Measurements from ENCODE around the gene SNW1.

- TF ChIP-seq POLR2A (IDR thresholded peaks at IDR 0.05; ENCODE audit: low read depth) = no peak
- no peak for TF ChIP-seq POLR2AphosphoS5 (IDR thresholded peaks at IDR 0.05)
- TF ChIP-seq CTCF (IDR thresholded peaks at IDR 0.05) = no peak
- no peak for TF ChIP-seq EP300 (IDR thresholded peaks at IDR 0.05)
These were observed 86.0 kb downstream of the SNW1 start for GRCh38 chr14:77674931-77675330.

All from esophagus muscularis mucosa (tissue), 4 donors.